ENCODE results near the gene ZAP70. TPM values are rescaled to one million over a fixed set of nuclear protein-coding genes. Genes with fewer than 3 reads are reported as not detected.

ZAP70 gene
- total and polyA plus RNA-seq, 4 donors, result 1.3 to 7.5 (median 3.6) TPM

DNA sequence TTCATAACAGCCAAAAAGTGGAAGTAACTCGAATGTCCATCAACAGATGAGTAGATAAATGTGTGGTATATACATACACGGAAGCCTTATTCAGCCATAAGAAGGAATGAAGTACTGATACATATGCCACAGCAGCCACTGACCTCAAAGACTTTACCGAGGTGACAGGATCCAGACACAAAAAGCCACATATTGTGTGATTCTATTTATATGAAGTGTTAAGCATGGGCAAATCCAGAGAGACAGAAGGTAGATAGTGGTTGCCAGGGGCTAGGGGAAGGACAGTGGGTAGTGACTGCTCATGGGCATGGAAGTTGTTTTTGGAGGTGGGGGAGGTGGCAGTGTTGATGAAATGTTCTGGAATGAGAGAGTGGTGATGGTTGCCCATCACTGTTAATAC lies 33.9 kb downstream of the ZAP70 start:
- no peak for ATAC-seq (ENCODE audit: low FRiP score)
- no peaks in the 10 kb centered on the region for H3K9me3 ChIP-seq (ENCODE audit: control insufficient read depth, low read length)
- H3K4me1 ChIP-seq (ENCODE audit: control insufficient read depth in 1 of 2, insufficient read depth in 2 of 2, low read length in 2 of 2), result no peaks in the 10 kb centered on the region
- no peak for DNase-seq
- intact Hi-C loops (cut with DNase I), result no loop called here
- H3K4me3 ChIP-seq (ENCODE audit: low read length in 2 of 2), result no peak overlapping the region
- WGBS, 2 donors, result 85 to 86% methylated on average over 3 of the region's 3 CpGs
- H3K27ac ChIP-seq (ENCODE audit: low read depth in 1 of 2, low read length in 2 of 2), result no peak overlapping the region
- peaks cover 0 to 2% of the 10 kb centered on the region in 2 donors for H3K36me3 ChIP-seq (ENCODE audit: control insufficient read depth in 1 of 2, insufficient read depth in 2 of 2, low read length in 1 of 2)
- H3K27me3 ChIP-seq (ENCODE audit: control insufficient read depth in 1 of 2, insufficient read depth in 2 of 2, low read length in 1 of 2), result no peaks in the 10 kb centered on the region

DNA sequence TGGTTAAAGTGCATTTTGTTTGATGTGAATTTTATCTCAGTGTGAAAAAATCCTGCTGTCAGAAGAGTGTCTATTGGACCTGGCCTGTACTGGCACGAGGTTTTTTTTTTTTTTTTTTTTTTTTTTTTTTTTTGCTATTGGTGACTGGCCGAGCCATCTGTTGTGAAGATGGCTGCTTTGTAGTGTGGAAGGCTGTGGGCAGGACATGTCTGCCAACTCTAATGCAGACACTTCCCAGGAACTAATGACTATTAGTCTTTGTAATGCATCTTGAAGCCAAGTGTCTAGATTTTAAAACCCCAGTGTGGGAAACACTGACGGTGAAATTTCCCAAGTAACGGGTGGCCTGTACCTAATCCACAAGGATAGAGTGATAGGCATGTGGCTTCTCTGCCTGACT lies 34.3 kb downstream of the ZAP70 start:
- Histone ChIP-seq H3K4me1 (ENCODE audit: control insufficient read depth in 1 of 2, insufficient read depth in 2 of 2, low read length in 2 of 2) (no peaks in the 10 kb centered on the region), H3K36me3 (ENCODE audit: control insufficient read depth in 1 of 2, insufficient read depth in 2 of 2, low read length in 1 of 2) (peaks cover 0 to 2% of the 10 kb centered on the region in 2 donors), H3K9me3 (ENCODE audit: control insufficient read depth, low read length) (no peaks in the 10 kb centered on the region), H3K27ac (ENCODE audit: low read depth in 1 of 2, low read length in 2 of 2) (no peak overlapping the region), H3K4me3 (ENCODE audit: low read length in 2 of 2) (no peak overlapping the region), H3K27me3 (ENCODE audit: control insufficient read depth in 1 of 2, insufficient read depth in 2 of 2, low read length in 1 of 2) (no peaks in the 10 kb centered on the region)
- no peak for ATAC-seq (ENCODE audit: low FRiP score)
- intact Hi-C loops (cut with DNase I), result no loop called here
- WGBS, 2 donors, result 70 to 78% methylated on average over 4 of the region's 4 CpGs
- DNase-seq, result no peak

DNA sequence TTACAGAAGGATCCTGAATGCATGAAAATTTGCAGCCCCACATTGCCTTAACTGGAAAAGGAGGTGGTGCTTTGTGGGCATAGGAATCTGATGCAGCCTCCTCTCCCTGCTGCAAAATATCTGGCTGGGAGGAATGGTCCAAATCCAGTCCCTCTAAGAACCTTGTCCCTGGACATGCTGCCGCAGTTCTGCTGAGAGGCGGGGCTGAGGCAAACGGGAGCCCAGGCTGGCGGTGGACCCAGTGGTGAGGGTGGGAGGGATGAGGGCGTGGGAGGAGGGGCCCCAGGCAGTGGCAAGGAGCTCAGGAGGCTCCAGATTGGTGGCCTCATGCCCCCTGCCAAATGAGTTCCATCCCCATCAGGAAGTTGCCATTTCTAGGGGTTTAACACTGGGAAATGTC lies 36.2 kb downstream of the ZAP70 start:
- no peaks in the 10 kb centered on the region for H3K27me3 ChIP-seq (ENCODE audit: control insufficient read depth in 1 of 2, insufficient read depth in 2 of 2, low read length in 1 of 2)
- H3K27ac ChIP-seq (ENCODE audit: low read depth in 1 of 2, low read length in 2 of 2), result no peak overlapping the region
- no peaks in the 10 kb centered on the region for H3K4me1 ChIP-seq (ENCODE audit: control insufficient read depth in 1 of 2, insufficient read depth in 2 of 2, low read length in 2 of 2)
- intact Hi-C loops (cut with DNase I), result no loop called here
- H3K4me3 ChIP-seq (ENCODE audit: low read length in 2 of 2), result no peak overlapping the region
- 51 to 55% methylated on average over 5 of the region's 5 CpGs for WGBS, 2 donors
- no peaks in the 10 kb centered on the region for H3K9me3 ChIP-seq (ENCODE audit: control insufficient read depth, low read length)
- DNase-seq (no peak), ATAC-seq (ENCODE audit: low FRiP score) (no peak)
- peaks cover 0 to 2% of the 10 kb centered on the region in 2 donors for H3K36me3 ChIP-seq (ENCODE audit: control insufficient read depth in 1 of 2, insufficient read depth in 2 of 2, low read length in 1 of 2)

DNA sequence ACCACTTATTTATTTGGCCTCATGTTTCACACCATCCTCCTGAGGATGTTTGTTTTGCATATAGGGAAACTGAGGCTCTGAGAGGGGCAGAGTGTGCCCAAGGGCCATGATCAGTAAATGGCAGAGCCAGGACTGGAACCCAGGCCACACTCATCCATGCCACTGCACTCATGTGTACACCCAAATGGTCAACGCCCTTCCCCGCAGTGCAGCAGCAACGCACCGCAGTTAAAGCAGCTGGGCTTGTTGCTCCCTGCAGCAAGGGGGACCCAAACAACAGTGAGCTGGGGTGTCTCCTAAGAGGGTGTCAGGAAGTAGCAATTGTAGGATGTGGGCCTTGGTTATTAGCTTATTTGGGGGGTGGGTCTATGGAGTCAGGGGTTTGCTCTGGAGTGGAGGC lies 36.6 kb downstream of the ZAP70 start:
- no peaks in the 10 kb centered on the region for H3K4me1 ChIP-seq (ENCODE audit: control insufficient read depth in 1 of 2, insufficient read depth in 2 of 2, low read length in 2 of 2)
- intact Hi-C loops (cut with DNase I), result no loop called here
- ATAC-seq (ENCODE audit: low FRiP score) (no peak), DNase-seq (no peak)
- 96 to 99% methylated on average over 4 of the region's 4 CpGs for WGBS, 2 donors
- no peaks in the 10 kb centered on the region for H3K27me3 ChIP-seq (ENCODE audit: control insufficient read depth in 1 of 2, insufficient read depth in 2 of 2, low read length in 1 of 2)
- H3K4me3 ChIP-seq (ENCODE audit: low read length in 2 of 2), result no peak overlapping the region
- H3K27ac ChIP-seq (ENCODE audit: low read depth in 1 of 2, low read length in 2 of 2), result no peak overlapping the region
- H3K36me3 ChIP-seq (ENCODE audit: control insufficient read depth in 1 of 2, insufficient read depth in 2 of 2, low read length in 1 of 2), result peaks cover 0 to 2% of the 10 kb centered on the region in 2 donors
- H3K9me3 ChIP-seq (ENCODE audit: control insufficient read depth, low read length), result no peaks in the 10 kb centered on the region

DNA sequence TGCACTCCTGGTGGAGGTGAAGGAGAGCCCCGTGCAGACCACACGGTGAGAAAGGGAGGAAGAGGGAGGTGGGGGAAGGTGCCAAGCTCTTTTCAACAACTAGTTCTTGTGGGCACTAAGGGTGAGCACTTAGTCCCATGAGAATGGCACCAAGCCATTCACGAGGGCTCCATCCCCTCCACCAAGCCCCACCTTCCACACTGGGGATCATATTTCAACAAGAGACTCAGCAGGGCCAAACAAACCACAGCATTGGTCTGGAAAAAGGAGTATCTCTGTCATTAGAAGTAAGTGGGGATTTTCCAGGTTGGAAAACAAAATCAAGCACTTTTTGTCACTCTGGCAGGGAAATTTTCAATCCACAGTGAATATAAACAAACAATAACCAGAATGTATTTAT lies 38.4 kb downstream of the ZAP70 start:
- Histone ChIP-seq H3K36me3 (ENCODE audit: control insufficient read depth in 1 of 2, insufficient read depth in 2 of 2, low read length in 1 of 2) (peaks cover 0 to 2% of the 10 kb centered on the region in 2 donors), H3K4me3 (ENCODE audit: low read length in 2 of 2) (no peak overlapping the region), H3K9me3 (ENCODE audit: control insufficient read depth, low read length) (no peaks in the 10 kb centered on the region), H3K27me3 (ENCODE audit: control insufficient read depth in 1 of 2, insufficient read depth in 2 of 2, low read length in 1 of 2) (no peaks in the 10 kb centered on the region), H3K4me1 (ENCODE audit: control insufficient read depth in 1 of 2, insufficient read depth in 2 of 2, low read length in 2 of 2) (no peaks in the 10 kb centered on the region), H3K27ac (ENCODE audit: low read depth in 1 of 2, low read length in 2 of 2) (no peak overlapping the region)
- DNase-seq (no peak), ATAC-seq (ENCODE audit: low FRiP score) (no peak)
- WGBS, 2 donors, result 9 to 18% methylated on average over 3 of the region's 3 CpGs
- intact Hi-C loops (cut with DNase I), result no loop called here

DNA sequence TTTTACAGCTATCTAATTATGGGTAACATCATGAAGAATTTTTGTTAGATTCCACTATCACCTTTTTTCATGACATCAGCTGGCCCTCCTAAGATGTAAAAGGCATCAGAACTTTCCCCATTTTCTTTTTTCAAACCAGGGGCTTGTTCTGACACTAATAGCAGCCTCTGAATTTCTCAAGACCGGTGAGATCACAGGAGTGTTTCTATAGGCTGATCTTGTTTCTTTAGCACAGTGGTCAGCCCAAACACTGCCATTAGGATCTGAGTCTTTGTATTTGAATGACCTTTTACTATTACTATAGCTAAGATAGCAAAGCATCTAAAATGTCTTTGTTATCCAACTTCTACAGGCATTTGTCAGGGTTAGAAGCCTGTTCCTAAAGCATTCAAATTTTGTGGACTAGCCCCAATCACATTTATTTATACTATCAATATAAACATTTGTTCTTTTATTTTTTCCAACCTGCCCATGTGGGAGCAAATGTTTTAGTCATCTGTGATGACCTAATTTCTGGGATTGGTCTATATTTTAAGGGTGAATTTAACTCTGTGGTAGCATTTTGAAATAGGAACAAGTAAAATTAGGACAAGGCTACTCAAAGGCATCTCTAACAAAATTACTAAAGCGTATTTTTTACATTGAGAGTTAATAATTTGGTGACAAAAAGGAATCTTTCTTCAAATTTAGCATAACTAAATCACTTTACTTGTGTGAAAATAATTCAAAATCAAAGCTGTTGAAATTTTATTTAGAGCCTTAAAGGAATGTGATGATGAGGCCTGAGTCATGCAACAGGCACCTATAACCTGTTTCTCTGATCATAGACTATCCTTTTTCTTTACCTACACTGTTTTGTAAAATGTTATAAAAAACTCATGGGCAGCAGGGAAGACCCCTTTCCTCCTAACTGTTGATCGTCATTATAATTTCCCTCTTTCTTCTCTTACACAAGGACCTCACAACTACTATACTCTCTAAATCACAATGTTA lies 39.3 kb downstream of the ZAP70 start:
- intact Hi-C loops (cut with DNase I), result no loop called here
- ATAC-seq (ENCODE audit: low FRiP score), result no peak
- Histone ChIP-seq H3K4me1 (ENCODE audit: control insufficient read depth in 1 of 2, insufficient read depth in 2 of 2, low read length in 2 of 2) (no peaks in the 10 kb centered on the region), H3K27ac (ENCODE audit: low read depth in 1 of 2, low read length in 2 of 2) (no peak overlapping the region), H3K4me3 (ENCODE audit: low read length in 2 of 2) (no peak overlapping the region), H3K36me3 (ENCODE audit: control insufficient read depth in 1 of 2, insufficient read depth in 2 of 2, low read length in 1 of 2) (peaks cover 0 to 6% of the 10 kb centered on the region in 2 donors), H3K27me3 (ENCODE audit: control insufficient read depth in 1 of 2, insufficient read depth in 2 of 2, low read length in 1 of 2) (no peaks in the 10 kb centered on the region), H3K9me3 (ENCODE audit: control insufficient read depth, low read length) (no peaks in the 10 kb centered on the region)
- 92 to 93% methylated on average over 3 of the region's 3 CpGs for WGBS, 2 donors
- no peak for DNase-seq

DNA sequence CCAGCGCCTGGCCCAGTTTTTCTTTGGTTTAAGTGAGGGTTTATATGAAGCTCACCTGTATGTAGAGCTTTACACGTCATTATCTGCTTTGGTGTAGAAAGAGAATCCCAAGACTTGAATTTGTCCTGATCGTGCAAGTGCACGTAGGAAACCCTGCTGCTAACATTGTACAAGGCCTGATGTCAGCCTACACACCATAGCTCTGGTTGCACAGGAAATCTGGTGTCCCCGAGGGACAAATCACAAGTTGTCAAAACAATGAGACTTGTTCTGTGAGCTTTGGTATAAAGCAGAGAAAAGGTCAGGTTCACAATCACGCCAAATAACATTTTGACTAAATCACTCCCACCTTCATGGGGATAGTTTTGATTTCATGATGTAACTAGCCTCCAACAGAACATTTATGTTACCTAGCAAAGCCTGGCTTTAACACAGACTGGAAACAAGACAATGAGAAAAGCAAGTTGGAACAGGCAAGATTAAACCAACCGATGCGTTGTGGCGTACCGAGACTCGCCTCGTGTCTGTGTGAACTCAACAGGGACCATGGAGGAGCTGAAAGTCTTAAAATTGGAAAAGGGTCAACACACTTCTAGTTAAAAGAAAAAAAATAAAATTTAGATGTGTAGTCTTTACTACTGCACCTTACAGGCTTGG lies 41.4 kb downstream of the ZAP70 start:
- no peak overlapping the region for H3K27ac ChIP-seq (ENCODE audit: low read depth in 1 of 2, low read length in 2 of 2)
- intact Hi-C loops (cut with DNase I), result no loop called here
- peaks cover 0 to 10% of the 10 kb centered on the region in 2 donors for H3K36me3 ChIP-seq (ENCODE audit: control insufficient read depth in 1 of 2, insufficient read depth in 2 of 2, low read length in 1 of 2)
- 88% methylated on average over 12 of the region's 12 CpGs for WGBS, 2 donors
- ATAC-seq (ENCODE audit: low FRiP score), result no peak
- H3K9me3 ChIP-seq (ENCODE audit: control insufficient read depth, low read length), result no peaks in the 10 kb centered on the region
- no peaks in the 10 kb centered on the region for H3K4me1 ChIP-seq (ENCODE audit: control insufficient read depth in 1 of 2, insufficient read depth in 2 of 2, low read length in 2 of 2)
- DNase-seq, result no peak
- no peaks in the 10 kb centered on the region for H3K27me3 ChIP-seq (ENCODE audit: control insufficient read depth in 1 of 2, insufficient read depth in 2 of 2, low read length in 1 of 2)
- H3K4me3 ChIP-seq (ENCODE audit: low read length in 2 of 2), result no peak overlapping the region

DNA sequence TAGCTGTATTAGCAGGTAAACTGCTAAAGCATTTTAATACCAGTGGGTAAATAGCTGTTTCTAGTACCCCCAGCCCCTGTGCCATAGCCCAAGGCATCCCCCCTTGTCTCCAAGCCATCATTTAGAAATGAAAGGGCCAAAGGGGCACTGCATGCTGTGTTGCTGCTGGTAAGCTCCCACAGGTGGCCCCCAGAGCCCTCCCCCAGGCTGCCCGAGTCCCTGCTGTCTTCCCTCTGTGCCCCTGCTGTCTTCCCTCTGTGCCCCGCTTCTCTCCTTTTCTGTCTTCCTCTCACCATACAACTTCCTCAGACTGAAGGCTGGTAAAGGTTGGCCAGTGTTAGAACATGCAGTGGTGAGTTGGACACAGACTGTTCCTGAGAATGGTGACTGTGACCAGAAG lies 42.1 kb downstream of the ZAP70 start:
- Histone ChIP-seq H3K27me3 (ENCODE audit: control insufficient read depth in 1 of 2, insufficient read depth in 2 of 2, low read length in 1 of 2) (no peaks in the 10 kb centered on the region), H3K27ac (ENCODE audit: low read depth in 1 of 2, low read length in 2 of 2) (no peak overlapping the region), H3K4me1 (ENCODE audit: control insufficient read depth in 1 of 2, insufficient read depth in 2 of 2, low read length in 2 of 2) (no peaks in the 10 kb centered on the region), H3K4me3 (ENCODE audit: low read length in 2 of 2) (no peak overlapping the region), H3K9me3 (ENCODE audit: control insufficient read depth, low read length) (no peaks in the 10 kb centered on the region), H3K36me3 (ENCODE audit: control insufficient read depth in 1 of 2, insufficient read depth in 2 of 2, low read length in 1 of 2) (peaks cover 0 to 8% of the 10 kb centered on the region in 2 donors)
- no peak for ATAC-seq (ENCODE audit: low FRiP score)
- WGBS, 2 donors, result 95 to 100% methylated on average over 2 of the region's 2 CpGs
- DNase-seq, result no peak
- intact Hi-C loops (cut with DNase I), result no loop called here

DNA sequence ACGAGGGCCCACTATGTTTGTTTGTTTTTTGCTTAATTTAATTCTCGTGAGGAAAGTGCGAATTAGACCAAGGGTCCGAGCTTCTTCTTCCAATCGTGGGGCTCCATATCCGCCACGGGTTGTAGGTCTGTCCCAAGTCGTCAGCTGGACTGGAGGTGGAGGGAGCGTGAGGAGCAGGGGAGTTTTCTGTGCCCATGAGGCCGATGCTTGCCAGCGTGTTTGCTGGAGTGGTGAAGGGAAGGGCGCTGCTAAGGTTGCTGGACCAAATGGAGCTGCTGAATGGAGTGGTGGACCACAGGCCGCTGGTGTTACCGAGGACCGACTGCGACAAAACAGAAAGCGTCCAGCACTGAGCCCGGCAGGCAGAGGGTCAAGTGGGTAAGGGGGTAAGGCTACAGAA lies 43.7 kb downstream of the ZAP70 start:
- 85% methylated on average over 18 of the region's 18 CpGs for WGBS, 2 donors
- Histone ChIP-seq H3K27me3 (ENCODE audit: control insufficient read depth in 1 of 2, insufficient read depth in 2 of 2, low read length in 1 of 2) (no peaks in the 10 kb centered on the region), H3K9me3 (ENCODE audit: control insufficient read depth, low read length) (no peaks in the 10 kb centered on the region), H3K4me1 (ENCODE audit: control insufficient read depth in 1 of 2, insufficient read depth in 2 of 2, low read length in 2 of 2) (no peaks in the 10 kb centered on the region), H3K36me3 (ENCODE audit: control insufficient read depth in 1 of 2, insufficient read depth in 2 of 2, low read length in 1 of 2) (peaks cover 0 to 15% of the 10 kb centered on the region in 2 donors), H3K4me3 (ENCODE audit: low read length in 2 of 2) (no peak overlapping the region), H3K27ac (ENCODE audit: low read depth in 1 of 2, low read length in 2 of 2) (no peak overlapping the region)
- DNase-seq (no peak), ATAC-seq (ENCODE audit: low FRiP score) (no peak)
- intact Hi-C loops (cut with DNase I), result no loop called here

All from aorta (tissue), 5 donors.